RWPE1 (cell line): ENCODE results near the gene SLC39A5.

ENCODE experiments used
- CTCF ChIA-PET: fragments of 350-600 bp; sonication (Branson Sonifier 250); formaldehyde crosslinking; extraction: SDS; loops from one replicate; lab custom pipeline; 2021; lab: Yijun Ruan, JAX
- POLR2A ChIA-PET: fragments of 400-600 bp; formaldehyde crosslinking; extraction: SDS; loops from one replicate; lab custom pipeline; 2020; ENCODE audit warnings: antibody characterized with exemption; ENCODE audit not compliant: low non-redundant PET; lab: Yijun Ruan, JAX
- DNase-seq: peaks from one replicate; pipeline ENCODE4 v3.0.0; 2012; ENCODE audit warnings: low spot score
- H3K27ac ChIP-seq: fragments of 450-650 bp; 2 replicates; pipeline ENCODE4 v1.5.1; 2017
- CTCF ChIP-seq: fragments of 450-650 bp; conservative IDR thresholded peaks from 2 replicates; pipeline ENCODE4 v1.5.1; 2017; ENCODE audit warnings: low read depth, mild to moderate bottlenecking

The SLC39A5 gene

GRCh38 chr12:56198836-56199235 is 31.0 kb upstream of the SLC39A5 start:
- no peak for DNase-seq
- ChIA-PET POLR2A (no interaction called here), CTCF (interaction anchor here (0.7 to 1.9 kb wide), 2 partner anchors 9 to 13 kb away, joined by 3 to 10 read pairs; partner anchors contain the start of gene SMARCC2)
- TF ChIP-seq CTCF = no peak
- no peak overlapping the region for H3K27ac ChIP-seq

DNA sequence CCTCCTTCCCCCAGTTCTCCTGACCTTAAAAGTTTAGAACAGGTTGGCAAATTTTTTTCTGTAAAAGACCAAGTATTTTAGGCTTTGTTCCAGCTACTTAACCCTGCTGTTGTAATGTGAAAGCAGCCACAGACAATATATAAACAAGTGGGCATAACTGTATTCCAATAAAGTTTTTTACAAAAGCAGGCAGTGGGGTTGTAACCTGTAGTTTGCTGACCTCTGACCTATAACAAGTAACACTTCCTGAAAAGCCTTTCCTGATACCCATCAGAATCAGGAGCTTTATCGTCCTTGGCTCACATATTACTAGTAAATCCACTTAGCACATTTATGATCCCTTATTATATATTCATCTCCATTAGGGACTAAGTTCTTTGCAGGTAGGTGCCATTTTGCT is 27.5 kb upstream of the SLC39A5 start:
- no peak for DNase-seq
- H3K27ac ChIP-seq = no peak overlapping the region
- no peak for TF ChIP-seq CTCF
- CTCF ChIA-PET = interaction anchor here (0.6 to 3.1 kb wide), 2 partner anchors 13 to 472 kb away, joined by 3 to 11 read pairs; partner anchors contain the start of gene SMARCC2
- POLR2A ChIA-PET = interaction anchor here (0.6 to 1.4 kb wide), 2 partner anchors 19 to 28 kb away, joined by 4 to 7 read pairs; partner anchors contain the start of genes RNF41 and SLC39A5

DNA sequence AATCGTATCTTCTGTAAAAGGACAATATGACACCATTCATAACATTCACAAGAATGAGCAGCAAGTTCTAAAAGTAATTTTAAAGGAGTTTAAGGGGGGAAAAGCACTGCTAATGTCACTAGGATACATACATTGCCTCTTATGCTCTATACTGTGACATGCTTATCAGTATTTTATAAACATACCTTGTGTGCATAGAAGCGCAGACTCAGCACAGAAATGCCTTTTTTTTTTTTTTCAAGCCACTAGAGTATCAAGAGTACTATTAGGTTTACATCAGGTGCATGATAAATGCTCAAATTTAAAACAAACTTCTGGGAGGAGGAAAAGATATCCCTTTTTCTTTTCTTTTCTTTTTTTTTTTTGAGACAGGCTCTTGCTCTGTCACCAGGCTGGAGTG is 27.0 kb upstream of the SLC39A5 start:
- POLR2A ChIA-PET = interaction anchor here (0.6 kb wide), 1 partner anchor 27 kb away, joined by 4 read pairs; the partner anchor contains the start of gene SLC39A5
- no peak for TF ChIP-seq CTCF
- H3K27ac ChIP-seq = no peak overlapping the region
- DNase-seq = no peak
- CTCF ChIA-PET = interaction anchor here (3.1 kb wide), 1 partner anchor 13 kb away, joined by 11 read pairs; the partner anchor contains the start of gene SMARCC2

DNA sequence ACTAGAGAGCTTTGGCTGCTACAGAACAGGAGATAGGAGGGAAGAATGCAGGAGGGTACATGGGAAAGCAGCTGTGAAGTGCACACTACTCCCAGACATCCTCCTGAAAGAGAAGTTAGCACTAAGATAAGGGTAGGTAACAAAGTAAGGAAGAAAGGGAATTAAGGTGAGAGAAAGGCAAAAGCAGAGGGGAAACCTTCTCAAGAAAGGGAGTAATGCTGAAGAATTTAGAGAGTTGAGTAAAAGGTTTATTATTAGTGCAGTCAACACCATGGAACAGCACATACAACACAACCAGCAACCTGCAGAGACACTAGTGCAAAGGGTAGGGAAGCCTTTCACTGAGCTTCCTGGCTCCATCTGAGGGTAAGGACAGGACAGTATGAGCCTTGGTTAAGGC is 25.6 kb upstream of the SLC39A5 start:
- CTCF ChIA-PET = interaction anchor here (0.6 to 0.7 kb wide), 3 partner anchors 33 to 381 kb away, joined by 3 to 4 read pairs (median 4); no protein-coding TSS in a partner anchor
- no peak overlapping the region for H3K27ac ChIP-seq
- no peak for DNase-seq
- TF ChIP-seq CTCF = no peak
- POLR2A ChIA-PET = no interaction called here

GRCh38 chr12:56205445-56205844 is 24.4 kb upstream of the SLC39A5 start:
- ChIA-PET POLR2A (interaction anchor here (1.0 kb wide), 1 partner anchor 16 kb away, joined by 3 read pairs; the partner anchor contains the start of gene RNF41), CTCF (interaction anchor here (0.6 to 1.9 kb wide), 6 partner anchors 9 to 156 kb away, joined by 3 to 8 read pairs (median 4); partner anchors contain the start of genes ANKRD52 and SMARCC2)
- TF ChIP-seq CTCF = no peak
- no peak overlapping the region for H3K27ac ChIP-seq
- no peak for DNase-seq

DNA sequence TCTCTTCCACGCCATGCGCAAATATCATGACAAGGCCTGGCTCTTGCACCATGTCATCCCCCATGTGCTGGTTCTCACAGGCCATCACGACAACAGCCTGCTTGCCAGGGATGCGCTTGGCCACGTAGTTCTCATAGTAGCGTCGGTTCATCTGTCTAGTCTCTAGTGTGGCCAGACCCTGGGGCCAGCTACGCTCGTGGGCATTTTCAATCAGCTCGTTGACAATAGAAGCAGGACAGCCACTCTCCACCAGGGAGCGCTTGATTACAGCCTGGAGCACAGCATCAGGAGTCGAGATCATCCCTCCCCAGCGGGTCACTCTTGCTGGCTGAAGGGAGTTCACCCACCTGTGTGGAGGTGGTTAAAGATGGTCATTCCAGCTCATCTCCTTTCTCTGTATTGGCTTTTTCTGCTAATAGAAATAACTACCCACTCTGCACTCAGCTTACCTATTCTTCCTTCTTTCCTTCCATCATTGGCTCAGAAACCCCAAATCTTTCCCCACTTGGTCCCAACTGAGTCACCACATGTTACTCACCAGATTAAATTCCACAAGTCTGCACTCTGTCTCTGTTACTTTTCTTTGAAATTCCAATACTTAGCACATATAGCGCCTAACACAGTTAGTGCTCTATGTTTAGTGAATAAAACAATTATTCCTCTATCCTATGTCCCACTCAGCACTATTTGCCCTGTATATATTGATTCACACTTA is 23.2 kb upstream of the SLC39A5 start:
- peak overlapping the region; percentile 23; the same call in 1 of the 2 replicates for H3K27ac ChIP-seq
- peak; percentile 36 for DNase-seq
- peak; percentile 55 for TF ChIP-seq CTCF
- POLR2A ChIA-PET = no interaction called here
- CTCF ChIA-PET = interaction anchor here (0.5 to 1.9 kb wide), 8 partner anchors 8 to 31 kb away, joined by 3 to 8 read pairs (median 5); partner anchors contain the start of genes RNF41 and SMARCC2
